ENCODE results near the gene ATG101.
A peak's percentile ranks its signal among the peaks of the same experiment; 100 is the strongest.

ATG101 gene

DNA sequence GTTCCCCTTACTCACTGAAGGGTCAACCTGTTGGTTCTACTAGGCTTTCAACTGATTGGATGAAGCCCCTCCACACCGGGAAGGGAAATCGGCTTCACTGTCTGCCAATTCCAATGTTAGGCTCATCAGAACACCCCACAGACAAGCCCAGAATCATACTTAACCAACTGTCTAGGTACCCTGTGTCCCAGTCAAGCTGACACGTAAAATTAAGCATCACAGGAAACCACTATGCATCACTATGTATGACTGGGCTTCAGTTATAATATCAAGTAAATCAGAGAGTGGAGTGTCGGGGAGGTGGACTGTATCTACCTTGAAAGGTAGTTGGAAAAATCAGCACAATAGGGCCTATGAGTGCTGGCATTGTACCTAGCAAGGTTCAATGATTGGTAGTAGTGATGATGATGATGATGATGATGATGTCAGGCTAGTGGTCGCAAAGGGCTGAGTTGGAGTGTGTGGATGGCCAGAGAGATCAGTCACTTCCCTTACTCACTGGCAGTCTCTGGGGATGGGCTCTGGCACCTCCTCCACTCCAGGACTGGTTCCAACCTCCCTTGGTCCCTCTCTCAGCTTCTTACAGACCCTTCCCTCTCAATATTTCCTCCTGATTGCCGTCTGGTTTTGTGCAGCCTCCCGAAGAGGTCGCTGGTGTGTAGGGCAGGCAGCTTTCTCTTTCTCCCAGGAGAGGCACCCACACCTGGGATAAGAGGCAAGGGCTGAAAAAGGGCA is 3.3 kb upstream of the ATG101 start:
- Histone ChIP-seq H3K36me3 (ENCODE audit: insufficient read depth, low read length) (peaks cover under 1% of the 10 kb centered on the region), H2AFZ (ENCODE audit: low read depth, low read length) (no peak overlapping the region), H3K9me3 (ENCODE audit: low read length) (no peaks in the 10 kb centered on the region), H3K27me3 (ENCODE audit: insufficient read depth, low read length) (peaks cover 3% of the 10 kb centered on the region), H3K4me1 (ENCODE audit: insufficient read depth, low read length) (peaks cover 13% of the 10 kb centered on the region), H3K4me3 (ENCODE audit: low read length) (no peak overlapping the region)

DNA sequence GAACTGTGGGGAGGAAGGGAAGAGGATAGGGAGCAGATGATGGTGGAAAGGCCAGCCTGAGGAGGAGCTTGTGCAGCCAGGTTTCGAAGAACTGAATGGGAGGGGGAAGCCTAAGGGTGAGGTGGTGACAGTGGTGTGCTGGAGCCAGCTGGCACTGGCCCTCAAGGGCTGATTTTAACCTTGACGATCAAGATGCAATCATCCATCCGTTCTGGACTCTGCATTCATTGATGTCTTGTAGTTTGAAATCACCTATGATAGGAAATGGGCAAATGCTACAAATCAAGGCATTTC is 2.8 kb upstream of the ATG101 start:
- Histone ChIP-seq H2AFZ (ENCODE audit: low read depth, low read length) (no peak overlapping the region), H3K4me1 (ENCODE audit: insufficient read depth, low read length) (peaks cover 14% of the 10 kb centered on the region), H3K36me3 (ENCODE audit: insufficient read depth, low read length) (peaks cover 2% of the 10 kb centered on the region), H3K4me3 (ENCODE audit: low read length) (no peak overlapping the region), H3K9me3 (ENCODE audit: low read length) (no peaks in the 10 kb centered on the region), H3K27me3 (ENCODE audit: insufficient read depth, low read length) (peaks cover 3% of the 10 kb centered on the region)

DNA sequence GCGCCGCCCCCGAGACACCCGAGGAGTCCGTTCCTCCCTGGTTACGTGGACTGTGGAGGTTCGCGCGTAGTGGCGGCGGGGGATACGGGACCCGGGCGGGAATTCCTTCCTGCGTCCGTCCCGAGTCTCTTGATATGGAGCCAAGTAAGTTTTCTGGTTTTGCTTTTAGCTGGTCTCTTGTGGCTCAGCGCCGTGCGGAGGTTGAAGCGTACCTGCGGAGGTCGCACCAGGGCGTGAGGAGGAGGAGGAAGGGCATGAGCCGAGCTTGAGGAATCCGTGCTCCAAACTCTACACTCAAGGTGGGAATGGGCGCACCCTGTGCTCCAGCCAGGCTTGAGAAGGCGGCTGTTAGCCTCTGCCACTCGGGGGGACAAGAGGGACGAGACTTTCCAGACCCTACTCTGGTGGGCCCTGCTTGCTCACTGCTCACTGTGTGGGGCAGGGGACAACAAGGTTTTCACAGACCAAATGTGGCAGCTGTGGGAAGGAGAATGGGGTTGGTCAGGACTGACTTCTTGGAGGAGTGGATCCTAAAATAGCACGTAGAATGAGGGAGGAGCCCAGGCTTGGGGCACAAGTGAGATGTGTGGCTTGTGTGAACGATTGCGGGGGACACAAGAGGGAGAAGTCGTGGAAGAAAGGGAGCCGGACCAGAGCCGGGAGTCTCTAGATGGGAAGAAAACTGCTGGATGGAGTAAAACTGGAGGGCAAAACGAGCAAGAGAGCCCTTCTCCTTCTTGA is 577 bp downstream of the ATG101 start:
- peaks cover 29% of the 10 kb centered on the region for H3K36me3 ChIP-seq (ENCODE audit: insufficient read depth, low read length)
- peak overlapping the region; percentile 83 for H3K4me3 ChIP-seq (ENCODE audit: low read length)
- peaks cover 14% of the 10 kb centered on the region for H3K4me1 ChIP-seq (ENCODE audit: insufficient read depth, low read length)
- H3K9me3 ChIP-seq (ENCODE audit: low read length), result no peaks in the 10 kb centered on the region
- peak overlapping the region; percentile 68 for H2AFZ ChIP-seq (ENCODE audit: low read depth, low read length)
- H3K27me3 ChIP-seq (ENCODE audit: insufficient read depth, low read length), result peaks cover 3% of the 10 kb centered on the region

- Histone ChIP-seq H3K36me3 (ENCODE audit: insufficient read depth, low read length) (peaks cover 55% of the 10 kb centered on the region), H3K9me3 (ENCODE audit: low read length) (no peaks in the 10 kb centered on the region), H2AFZ (ENCODE audit: low read depth, low read length) (no peak overlapping the region), H3K4me1 (ENCODE audit: insufficient read depth, low read length) (peaks cover 14% of the 10 kb centered on the region), H3K27me3 (ENCODE audit: insufficient read depth, low read length) (no peaks in the 10 kb centered on the region), H3K4me3 (ENCODE audit: low read length) (no peak overlapping the region)
Observed at GRCh38 chr12:52073531-52074381, 4.0 kb downstream of the ATG101 start.

- Histone ChIP-seq H3K36me3 (ENCODE audit: insufficient read depth, low read length) (peaks cover 57% of the 10 kb centered on the region), H3K27me3 (ENCODE audit: insufficient read depth, low read length) (no peaks in the 10 kb centered on the region), H3K9me3 (ENCODE audit: low read length) (no peaks in the 10 kb centered on the region), H2AFZ (ENCODE audit: low read depth, low read length) (no peak overlapping the region), H3K4me1 (ENCODE audit: insufficient read depth, low read length) (peaks cover 14% of the 10 kb centered on the region), H3K4me3 (ENCODE audit: low read length) (no peak overlapping the region)
Observed at GRCh38 chr12:52074971-52075724, 5.4 kb downstream of the ATG101 start.

GRCh38 chr12:52076811-52077210 is 7.0 kb downstream of the ATG101 start:
- Histone ChIP-seq H3K27me3 (ENCODE audit: insufficient read depth, low read length) (no peaks in the 10 kb centered on the region), H3K36me3 (ENCODE audit: insufficient read depth, low read length) (peaks cover 55% of the 10 kb centered on the region), H3K4me3 (ENCODE audit: low read length) (no peak overlapping the region), H3K9me3 (ENCODE audit: low read length) (no peaks in the 10 kb centered on the region), H3K4me1 (ENCODE audit: insufficient read depth, low read length) (peaks cover 7% of the 10 kb centered on the region), H2AFZ (ENCODE audit: low read depth, low read length) (no peak overlapping the region)

DNA sequence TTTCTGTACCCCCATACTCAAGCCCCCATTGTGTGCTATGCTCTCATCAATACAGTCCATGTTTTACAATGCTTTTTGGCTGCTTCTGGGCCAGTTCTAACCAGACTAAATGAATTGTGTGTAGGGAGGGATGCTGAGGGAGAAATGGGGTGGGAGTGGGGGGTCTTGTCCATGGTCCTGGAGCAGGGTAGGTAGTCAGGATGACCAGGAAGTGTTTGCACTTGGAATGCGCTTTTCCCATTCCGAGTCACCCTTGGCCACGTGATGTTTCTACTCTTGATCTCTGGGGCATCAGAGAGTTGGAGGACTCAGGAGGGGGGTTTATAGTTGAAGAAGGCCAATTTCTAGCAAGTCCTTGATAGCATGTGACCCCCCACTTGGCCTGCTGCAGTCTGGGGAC is 8.5 kb downstream of the ATG101 start:
- Histone ChIP-seq H2AFZ (ENCODE audit: low read depth, low read length) (no peak overlapping the region), H3K9me3 (ENCODE audit: low read length) (no peaks in the 10 kb centered on the region), H3K4me3 (ENCODE audit: low read length) (no peak overlapping the region), H3K27me3 (ENCODE audit: insufficient read depth, low read length) (no peaks in the 10 kb centered on the region), H3K36me3 (ENCODE audit: insufficient read depth, low read length) (peaks cover 48% of the 10 kb centered on the region), H3K4me1 (ENCODE audit: insufficient read depth, low read length) (peaks cover 16% of the 10 kb centered on the region)

GRCh38 chr12:52079576-52080402 is 10.0 kb downstream of the ATG101 start, which contains the start of gene SMIM41:
TSS of gene SMIM41 (plus strand) at chr12:52079704. CDS start at chr12:52079780, 76 bp downstream.
- H3K4me1 ChIP-seq (ENCODE audit: insufficient read depth, low read length), result peaks cover 19% of the 10 kb centered on the region
- no peak within 1 kb of the TSS for H3K4me3 ChIP-seq (ENCODE audit: low read length)
- H3K9me3 ChIP-seq (ENCODE audit: low read length), result no peaks in the 10 kb centered on the region
- H2AFZ ChIP-seq (ENCODE audit: low read depth, low read length), result no peak within 1 kb of the TSS
- H3K27me3 ChIP-seq (ENCODE audit: insufficient read depth, low read length), result no peaks in the 10 kb centered on the region
- H3K36me3 ChIP-seq (ENCODE audit: insufficient read depth, low read length), result peaks cover 33% of the 10 kb centered on the region

- Histone ChIP-seq H3K4me1 (ENCODE audit: insufficient read depth, low read length) (peaks cover 19% of the 10 kb centered on the region), H3K36me3 (ENCODE audit: insufficient read depth, low read length) (peaks cover 26% of the 10 kb centered on the region), H3K4me3 (ENCODE audit: low read length) (no peak overlapping the region), H2AFZ (ENCODE audit: low read depth, low read length) (no peak overlapping the region), H3K9me3 (ENCODE audit: low read length) (no peaks in the 10 kb centered on the region), H3K27me3 (ENCODE audit: insufficient read depth, low read length) (peaks cover under 1% of the 10 kb centered on the region)
Observed at GRCh38 chr12:52080403-52081251, 10.8 kb downstream of the ATG101 start.

DNA sequence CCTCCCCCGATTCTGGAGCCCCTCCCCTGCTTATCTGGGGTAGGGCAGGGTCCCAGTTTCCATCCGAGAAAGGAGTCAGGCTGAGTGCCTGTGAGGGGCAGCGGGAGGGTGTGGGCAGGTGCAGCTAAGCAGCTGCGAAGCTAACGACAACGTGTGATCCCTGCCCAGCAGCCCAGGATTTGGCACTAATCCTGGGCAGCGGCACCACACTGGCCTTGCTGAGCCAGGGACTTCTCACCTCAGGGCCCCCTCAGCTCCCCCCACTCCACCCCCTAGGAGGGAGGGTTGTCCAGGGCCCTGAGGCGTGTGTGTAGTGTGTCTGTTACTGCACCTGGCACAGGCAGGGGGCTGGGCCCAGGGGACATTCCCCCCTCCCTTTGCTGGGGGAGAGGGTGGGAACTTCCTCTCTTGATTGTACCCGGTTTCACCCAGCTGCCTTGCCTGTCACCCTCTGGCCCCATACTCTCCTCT is 11.5 kb downstream of the ATG101 start:
- H3K27me3 ChIP-seq (ENCODE audit: insufficient read depth, low read length), result peaks cover 4% of the 10 kb centered on the region
- peaks cover 19% of the 10 kb centered on the region for H3K4me1 ChIP-seq (ENCODE audit: insufficient read depth, low read length)
- H2AFZ ChIP-seq (ENCODE audit: low read depth, low read length), result no peak overlapping the region
- no peaks in the 10 kb centered on the region for H3K9me3 ChIP-seq (ENCODE audit: low read length)
- H3K36me3 ChIP-seq (ENCODE audit: insufficient read depth, low read length), result peaks cover 19% of the 10 kb centered on the region
- H3K4me3 ChIP-seq (ENCODE audit: low read length), result no peak overlapping the region

- Histone ChIP-seq H2AFZ (ENCODE audit: low read depth, low read length) (no peak overlapping the region), H3K36me3 (ENCODE audit: insufficient read depth, low read length) (peaks cover 11% of the 10 kb centered on the region), H3K4me3 (ENCODE audit: low read length) (no peak overlapping the region), H3K27me3 (ENCODE audit: insufficient read depth, low read length) (peaks cover 7% of the 10 kb centered on the region), H3K9me3 (ENCODE audit: low read length) (no peaks in the 10 kb centered on the region), H3K4me1 (ENCODE audit: insufficient read depth, low read length) (peaks cover 19% of the 10 kb centered on the region)
Observed at GRCh38 chr12:52082026-52082668, 12.4 kb downstream of the ATG101 start.

Data from neuron (in vitro differentiated cells).